Hepatocyte (in vitro differentiated cells): ENCODE measurements around the gene N4BP3.
"Not testable (repeated sequence)": the region's sequence is repeated elsewhere in the genome, so short reads cannot be mapped to it uniquely, and the experiment has no call there.

Experiments used
- CTCF ChIP-seq: fragments of 200-600 bp; sonication (generic); IDR thresholded peaks from 2 replicates; pipeline ENCODE4 v1.5.1; 2016; ENCODE audit warnings: antibody characterized with exemption, mild to moderate bottlenecking; ENCODE audit not compliant: poor library complexity
- EZH2 ChIP-seq: fragments of 200-600 bp; sonication (generic); IDR thresholded peaks from 2 replicates; pipeline ENCODE4 v1.6.1; 2016; ENCODE audit warnings: antibody characterized with exemption, mild to moderate bottlenecking, borderline replicate concordance

DNA sequence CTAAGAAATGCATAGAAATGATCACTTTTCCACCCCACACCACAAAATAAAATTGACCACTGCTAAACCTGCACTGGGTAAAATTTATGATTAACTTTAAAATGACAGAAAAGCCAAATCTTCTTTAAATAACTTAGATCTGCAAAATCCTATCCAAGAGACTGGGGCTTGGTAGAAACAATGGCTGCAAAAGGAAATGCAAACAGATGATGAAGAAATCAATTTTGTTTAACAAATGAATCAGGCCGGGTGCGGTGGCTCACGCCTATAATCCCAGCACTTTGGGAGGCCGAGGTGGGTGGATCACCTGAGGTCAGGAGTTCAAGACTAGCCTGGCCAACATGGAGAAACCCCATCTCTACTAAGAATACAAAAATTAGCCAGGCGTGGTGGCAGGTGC is 26.1 kb upstream of the N4BP3 start:
- not testable (repeated sequence) for TF ChIP-seq CTCF, EZH2
